ENCODE measurements around the gene CDK7. TPM values are rescaled to one million over a fixed set of nuclear protein-coding genes. Genes with fewer than 3 reads are reported as not detected.

The CDK7 gene
- total and polyA plus RNA-seq, 12 donors = 15.2 to 57.1 (median 27.2) TPM

GRCh38 chr5:69315972-69316371, 81.3 kb downstream of the CDK7 start:
- Histone ChIP-seq H3K27me3 (no peaks in the 10 kb centered on the region), H3K27ac (no peak overlapping the region), H3K36me3 (replicated peaks in 1 of 2) (peaks cover 0 to 4% of the 10 kb centered on the region in 2 donors), H3K9me3 (replicated peaks in 1 of 3) (no peaks in the 10 kb centered on the region), H3K4me3 (no peak overlapping the region), H3K4me1 (replicated peaks in 1 of 2) (no peaks in the 10 kb centered on the region)
- WGBS, 4 donors = 96 to 100% (median 99%) methylated on average over 1 of the region's 1 CpG
- no peak for DNase-seq
- TF ChIP-seq POLR2A (IDR thresholded peaks at IDR 0.05) = no peak
- TF ChIP-seq, protein P1, sequence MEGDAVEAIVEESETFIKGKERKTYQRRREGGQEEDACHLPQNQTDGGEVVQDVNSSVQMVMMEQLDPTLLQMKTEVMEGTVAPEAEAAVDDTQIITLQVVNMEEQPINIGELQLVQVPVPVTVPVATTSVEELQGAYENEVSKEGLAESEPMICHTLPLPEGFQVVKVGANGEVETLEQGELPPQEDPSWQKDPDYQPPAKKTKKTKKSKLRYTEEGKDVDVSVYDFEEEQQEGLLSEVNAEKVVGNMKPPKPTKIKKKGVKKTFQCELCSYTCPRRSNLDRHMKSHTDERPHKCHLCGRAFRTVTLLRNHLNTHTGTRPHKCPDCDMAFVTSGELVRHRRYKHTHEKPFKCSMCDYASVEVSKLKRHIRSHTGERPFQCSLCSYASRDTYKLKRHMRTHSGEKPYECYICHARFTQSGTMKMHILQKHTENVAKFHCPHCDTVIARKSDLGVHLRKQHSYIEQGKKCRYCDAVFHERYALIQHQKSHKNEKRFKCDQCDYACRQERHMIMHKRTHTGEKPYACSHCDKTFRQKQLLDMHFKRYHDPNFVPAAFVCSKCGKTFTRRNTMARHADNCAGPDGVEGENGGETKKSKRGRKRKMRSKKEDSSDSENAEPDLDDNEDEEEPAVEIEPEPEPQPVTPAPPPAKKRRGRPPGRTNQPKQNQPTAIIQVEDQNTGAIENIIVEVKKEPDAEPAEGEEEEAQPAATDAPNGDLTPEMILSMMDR (IDR thresholded peaks at IDR 0.05) = no peak
- intact Hi-C loops (cut with DNase I) = no loop called here

DNA sequence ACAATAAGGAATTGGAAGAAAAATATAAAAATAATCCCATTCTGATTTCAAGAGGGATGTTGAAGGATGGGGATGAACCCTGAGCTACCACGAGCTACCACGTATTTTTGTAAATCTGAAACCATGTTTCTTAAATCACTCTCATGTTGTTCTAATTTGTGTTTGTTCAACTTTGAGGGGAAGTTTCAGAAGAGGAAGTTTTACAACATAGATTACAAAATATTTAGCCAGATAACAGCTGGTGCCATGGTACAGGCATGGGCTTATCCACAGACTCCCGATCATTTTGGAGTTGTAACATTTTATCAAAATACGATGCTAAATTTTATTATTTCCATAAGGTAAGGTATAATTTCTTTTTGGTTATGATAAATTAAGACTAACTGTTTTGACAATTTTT, 82.7 kb downstream of the CDK7 start:
- DNase-seq = no peak
- Histone ChIP-seq H3K4me1 (replicated peaks in 1 of 2) (no peaks in the 10 kb centered on the region), H3K27me3 (no peaks in the 10 kb centered on the region), H3K36me3 (replicated peaks in 1 of 2) (peaks cover 0 to 4% of the 10 kb centered on the region in 2 donors), H3K27ac (no peak overlapping the region), H3K9me3 (replicated peaks in 1 of 3) (no peaks in the 10 kb centered on the region), H3K4me3 (no peak overlapping the region)
- intact Hi-C loops (cut with DNase I) = no loop called here
- TF ChIP-seq POLR2A (IDR thresholded peaks at IDR 0.05) = no peak
- TF ChIP-seq, protein P1 (IDR thresholded peaks at IDR 0.05) = no peak
- 71 to 87% (median 84%) methylated on average over 4 of the region's 4 CpGs for WGBS, 4 donors

GRCh38 chr5:69326365-69326764, 91.7 kb downstream of the CDK7 start:
- Histone ChIP-seq H3K9me3 (replicated peaks in 1 of 3) (no peaks in the 10 kb centered on the region), H3K36me3 (replicated peaks in 1 of 2) (no peaks in the 10 kb centered on the region), H3K4me3 (no peak overlapping the region), H3K4me1 (replicated peaks in 1 of 2) (no peaks in the 10 kb centered on the region), H3K27ac (no peak overlapping the region), H3K27me3 (no peaks in the 10 kb centered on the region)
- intact Hi-C loops (cut with DNase I) = no loop called here
- WGBS, 4 donors = 81 to 100% (median 96%) methylated on average over 1 of the region's 1 CpG
- DNase-seq = no peak
- TF ChIP-seq POLR2A (IDR thresholded peaks at IDR 0.05) = no peak

Other genes starting within 250 kb of the CDK7 start
- gene SLC30A5, start 140.9 kb upstream of the CDK7 start, total RNA-seq = 10 to 100 TPM; 31.8 to 76.8 (median 40.4) TPM
- gene SLC30A5, start 140.9 kb upstream of the CDK7 start, polyA plus RNA-seq = 10 to 100 TPM; 31.5 to 57.0 (median 37.3) TPM
- 10 to 100 TPM in 4 of 9 donors, 1 to 10 TPM in 5; 4.8 to 53.5 (median 9.8) TPM for gene CCNB1, start 67.7 kb upstream of the CDK7 start, total RNA-seq
- gene CCNB1, start 67.7 kb upstream of the CDK7 start, polyA plus RNA-seq = 1 to 10 TPM; 3.6 to 9.7 (median 4.5) TPM
- gene CENPH, start 45.3 kb upstream of the CDK7 start, total RNA-seq = 1 to 10 TPM in 7 of 9 donors, under 1 TPM in 1, not detected in 1; 0.69 to 9.8 (median 2.2) TPM
- 1 to 10 TPM; 2.1 to 3.0 (median 2.6) TPM for gene CENPH, start 45.3 kb upstream of the CDK7 start, polyA plus RNA-seq
- 10 to 100 TPM in 4 of 9 donors, 1 to 10 TPM in 5; 4.4 to 13.3 (median 9.0) TPM for gene CCDC125, start 97.9 kb downstream of the CDK7 start, total RNA-seq
- gene CCDC125, start 97.9 kb downstream of the CDK7 start, polyA plus RNA-seq = 1 to 10 TPM; 2.7 to 8.8 (median 4.7) TPM
- gene AK6, start 134.6 kb downstream of the CDK7 start, total RNA-seq = 100 to 1,000 TPM in 1 of 9 donors, 10 to 100 TPM in 7, 1 to 10 TPM in 1; 9.6 to 105 (median 33.4) TPM
- 100 to 1,000 TPM in 1 of 3 donors, 10 to 100 TPM in 2; 63.5 to 190 (median 66.1) TPM for gene AK6, start 134.6 kb downstream of the CDK7 start, polyA plus RNA-seq
- 10 to 100 TPM; 32.1 to 92.3 (median 56.8) TPM for gene TAF9, start 134.6 kb downstream of the CDK7 start, total RNA-seq
- gene TAF9, start 134.6 kb downstream of the CDK7 start, polyA plus RNA-seq = 100 to 1,000 TPM in 1 of 3 donors, 10 to 100 TPM in 2; 55.1 to 152 (median 59.5) TPM
- gene RAD17, start 134.9 kb downstream of the CDK7 start, total RNA-seq = 10 to 100 TPM; 16.7 to 27.3 (median 20.9) TPM
- gene RAD17, start 134.9 kb downstream of the CDK7 start, polyA plus RNA-seq = 10 to 100 TPM; 10.4 to 33.6 (median 16.6) TPM
- 1 to 10 TPM in 3 of 9 donors, under 1 TPM in 6; 0.27 to 1.6 (median 0.94) TPM for gene MARVELD2, start 180.2 kb downstream of the CDK7 start, total RNA-seq
- gene MARVELD2, start 180.2 kb downstream of the CDK7 start, polyA plus RNA-seq = under 1 TPM; 0.16 to 0.46 (median 0.17) TPM

All from adrenal gland (tissue), 12 donors.